Islet precursor cell (in vitro differentiated cells): ENCODE measurements around the gene IL36B.

Experiments used
- DNase-seq: peaks from one replicate; pipeline ENCODE4 v3.0.0-alpha.2; 2018

Gene IL36B

DNA sequence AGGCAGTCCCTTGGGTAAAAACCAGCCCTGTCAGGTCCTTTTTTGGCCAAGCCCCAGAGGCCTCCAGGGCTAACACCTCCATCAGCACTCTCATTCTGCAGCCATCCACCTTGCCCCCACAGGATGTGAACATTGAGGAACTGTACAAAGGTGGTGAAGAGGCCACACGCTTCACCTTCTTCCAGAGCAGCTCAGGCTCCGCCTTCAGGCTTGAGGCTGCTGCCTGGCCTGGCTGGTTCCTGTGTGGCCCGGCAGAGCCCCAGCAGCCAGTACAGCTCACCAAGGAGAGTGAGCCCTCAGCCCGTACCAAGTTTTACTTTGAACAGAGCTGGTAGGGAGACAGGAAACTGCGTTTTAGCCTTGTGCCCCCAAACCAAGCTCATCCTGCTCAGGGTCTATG is 22.4 kb upstream of the IL36B start:
- peak; percentile 42 for DNase-seq

- no peak for DNase-seq
Observed at GRCh38 chr2:113073325-113073834, 20.7 kb upstream of the IL36B start.

DNA sequence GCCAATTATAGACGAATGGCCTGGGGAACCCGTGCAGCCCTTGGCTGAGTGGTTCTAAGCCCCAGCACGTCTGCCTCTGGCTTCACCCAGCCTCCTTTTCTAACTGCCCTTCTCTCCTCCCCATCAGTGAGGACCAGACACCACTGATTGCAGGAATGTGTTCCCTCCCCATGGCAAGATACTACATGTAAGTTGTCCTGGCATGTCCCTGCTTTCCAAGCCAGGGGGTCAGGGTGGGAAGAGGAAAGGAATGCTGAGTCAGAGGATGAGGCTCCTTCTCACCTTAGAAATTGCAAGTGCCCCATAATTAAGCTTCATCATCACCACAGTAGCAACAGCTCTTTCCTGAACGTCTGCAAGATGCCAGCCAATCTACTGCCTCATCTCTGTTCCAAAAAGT is 19.9 kb upstream of the IL36B start:
- peak; percentile 64 for DNase-seq

- DNase-seq = no peak
Observed at GRCh38 chr2:113070606-113070975, 17.9 kb upstream of the IL36B start.

DNA sequence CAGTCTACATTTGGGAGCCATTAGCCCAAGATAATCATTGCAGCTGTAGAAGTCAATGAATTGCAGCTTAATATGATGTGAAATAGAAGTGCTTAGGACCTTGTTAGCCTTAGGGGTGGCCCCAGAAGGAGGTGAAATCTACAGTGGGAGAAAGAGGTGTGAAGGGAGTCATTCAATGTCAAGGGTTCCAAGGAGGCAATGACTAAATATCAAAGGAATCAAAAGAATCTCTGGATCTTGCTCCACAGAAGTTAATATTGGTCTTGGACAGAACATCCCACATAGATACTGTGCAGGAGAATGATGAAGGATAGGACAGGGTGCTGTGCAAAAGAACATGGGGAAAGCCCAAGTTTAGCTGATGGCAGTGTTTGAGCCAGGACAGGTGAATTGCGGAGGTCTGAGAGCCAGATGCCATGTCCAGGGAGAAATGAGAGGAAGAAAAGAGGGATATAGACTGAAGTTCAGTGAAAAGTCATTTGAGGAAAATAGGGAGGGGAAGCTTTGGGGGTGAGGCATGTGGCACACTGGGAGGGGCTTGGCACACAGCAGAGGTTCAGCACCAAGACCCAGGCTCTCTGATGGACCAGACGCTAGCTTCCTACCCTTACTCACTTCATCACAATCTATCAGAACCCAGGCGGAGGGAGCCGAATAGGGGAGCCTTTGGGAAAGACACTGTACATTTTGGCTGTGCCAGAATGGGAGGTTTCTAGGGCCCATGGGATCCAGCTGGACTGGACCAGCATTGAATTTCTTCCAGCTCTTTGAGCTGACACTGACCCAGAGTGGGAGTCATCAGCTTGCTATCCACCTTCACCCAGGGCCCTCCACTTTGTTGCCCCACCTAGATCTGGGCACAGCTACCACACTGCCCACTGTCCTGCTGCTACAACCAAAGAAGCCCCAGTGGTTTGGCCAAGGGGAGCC is 17.3 kb upstream of the IL36B start:
- DNase-seq = no peak

GRCh38 chr2:113068706-113069485 is 16.2 kb upstream of the IL36B start:
- DNase-seq = no peak

DNA sequence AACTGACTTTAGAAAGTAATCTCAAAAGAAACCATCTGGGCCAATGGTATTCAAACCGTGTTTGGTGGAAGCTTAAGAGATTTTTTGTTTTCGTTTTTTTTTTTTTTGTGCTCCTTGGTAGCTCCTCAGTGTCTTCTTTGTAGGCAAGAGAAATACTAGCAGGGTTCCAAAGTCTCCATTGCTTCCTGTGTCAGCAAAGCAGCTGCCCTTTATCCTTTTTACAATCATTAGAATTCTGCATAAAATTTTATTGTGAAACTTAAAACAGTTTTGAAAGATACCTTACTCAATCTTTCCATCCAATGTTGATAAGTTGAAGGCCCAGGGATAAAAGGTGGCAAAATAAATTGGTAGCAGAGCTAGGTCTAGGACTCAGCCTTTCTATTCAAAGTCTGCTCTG is 15.6 kb upstream of the IL36B start:
- no peak for DNase-seq

- DNase-seq = no peak
Observed at GRCh38 chr2:113067681-113068080, 15.0 kb upstream of the IL36B start, which contains the start of gene IL1F10. Gene IL1F10, plus strand, starts transcription at chr2:113067970. Its CDS starts 4,769 bp downstream, at chr2:113072739.

DNA sequence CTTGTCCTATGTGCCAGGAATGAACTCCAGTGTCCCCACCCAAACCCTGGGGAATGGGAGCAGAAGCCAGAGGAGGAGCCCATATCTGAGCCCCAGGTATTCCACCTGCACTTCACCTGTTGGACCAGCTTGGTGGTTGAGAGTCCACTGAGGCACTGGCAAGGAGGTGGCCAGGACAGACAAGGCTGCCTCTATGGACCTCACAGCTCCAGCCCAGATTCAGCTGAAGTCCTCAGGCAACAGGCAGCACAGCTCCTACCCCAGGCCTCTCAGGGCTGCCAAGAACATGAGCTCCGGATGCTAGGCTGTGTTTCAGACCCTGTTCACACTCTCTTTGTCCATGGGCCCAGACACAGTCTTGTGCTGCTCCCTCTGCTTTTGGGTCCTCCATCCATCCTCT is 12.2 kb upstream of the IL36B start:
- DNase-seq = peak; percentile 15

DNA sequence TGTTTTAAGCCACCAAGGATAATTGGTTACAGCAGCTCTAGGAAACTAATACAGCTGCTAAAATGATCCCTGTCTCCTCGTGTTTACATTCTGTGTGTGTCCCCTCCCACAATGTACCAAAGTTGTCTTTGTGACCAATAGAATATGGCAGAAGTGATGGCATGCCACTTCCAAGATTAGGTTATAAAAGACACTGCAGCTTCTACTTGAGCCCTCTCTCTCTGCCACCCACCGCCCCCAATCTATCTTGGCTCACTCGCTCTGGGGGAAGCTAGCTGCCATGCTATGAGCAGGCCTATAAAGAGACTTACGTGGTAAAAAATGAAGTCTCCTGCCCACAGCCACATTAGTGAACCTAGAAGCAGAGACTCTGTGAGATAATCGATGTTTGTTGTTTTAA is 11.6 kb upstream of the IL36B start:
- DNase-seq = peak; percentile 18

- DNase-seq = peak; percentile 32
Observed at GRCh38 chr2:113061896-113062770, 9.5 kb upstream of the IL36B start.

DNA sequence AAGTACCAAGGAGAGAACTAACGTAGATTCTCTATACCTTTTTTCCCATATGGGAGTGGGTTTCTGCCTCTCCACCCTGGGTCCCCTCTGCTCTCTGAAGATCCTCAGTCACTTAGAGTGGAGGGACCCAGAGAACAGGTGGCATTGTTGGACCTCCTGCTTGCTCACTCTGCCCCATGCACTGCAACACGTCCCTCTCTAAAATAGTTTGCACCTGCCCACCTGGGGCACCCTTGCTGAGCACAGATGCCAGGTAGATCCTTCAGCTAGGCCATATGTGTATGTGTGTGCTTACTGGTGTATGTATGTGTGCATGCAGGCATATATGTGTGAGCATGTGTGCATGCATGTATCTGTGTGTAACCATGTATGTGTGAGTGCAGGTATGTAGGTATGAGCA is 8.6 kb upstream of the IL36B start:
- DNase-seq = peak; percentile 24

GRCh38 chr2:113060796-113061195 is 8.1 kb upstream of the IL36B start:
- peak; percentile 33 for DNase-seq

DNA sequence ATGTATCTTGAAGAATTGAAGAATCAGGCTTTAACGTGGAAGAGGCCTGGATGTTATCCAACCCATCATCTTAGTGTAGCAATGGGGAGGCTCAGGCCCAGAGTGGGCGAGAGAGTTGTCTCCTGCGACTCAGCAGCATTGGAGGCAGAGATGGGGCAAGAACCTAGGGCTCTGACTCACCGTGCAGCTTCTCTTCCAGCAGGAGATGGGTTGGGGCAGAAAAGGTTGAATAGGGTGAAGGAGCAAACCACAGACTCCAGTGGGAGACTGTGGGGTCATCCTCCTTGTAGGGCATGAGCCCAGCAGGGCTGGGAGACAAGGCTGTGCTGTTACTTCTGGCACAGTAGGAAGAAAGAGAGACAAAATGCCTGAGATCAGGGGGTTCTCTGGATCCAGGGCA is 7.7 kb upstream of the IL36B start:
- peak; percentile 29 for DNase-seq

DNA sequence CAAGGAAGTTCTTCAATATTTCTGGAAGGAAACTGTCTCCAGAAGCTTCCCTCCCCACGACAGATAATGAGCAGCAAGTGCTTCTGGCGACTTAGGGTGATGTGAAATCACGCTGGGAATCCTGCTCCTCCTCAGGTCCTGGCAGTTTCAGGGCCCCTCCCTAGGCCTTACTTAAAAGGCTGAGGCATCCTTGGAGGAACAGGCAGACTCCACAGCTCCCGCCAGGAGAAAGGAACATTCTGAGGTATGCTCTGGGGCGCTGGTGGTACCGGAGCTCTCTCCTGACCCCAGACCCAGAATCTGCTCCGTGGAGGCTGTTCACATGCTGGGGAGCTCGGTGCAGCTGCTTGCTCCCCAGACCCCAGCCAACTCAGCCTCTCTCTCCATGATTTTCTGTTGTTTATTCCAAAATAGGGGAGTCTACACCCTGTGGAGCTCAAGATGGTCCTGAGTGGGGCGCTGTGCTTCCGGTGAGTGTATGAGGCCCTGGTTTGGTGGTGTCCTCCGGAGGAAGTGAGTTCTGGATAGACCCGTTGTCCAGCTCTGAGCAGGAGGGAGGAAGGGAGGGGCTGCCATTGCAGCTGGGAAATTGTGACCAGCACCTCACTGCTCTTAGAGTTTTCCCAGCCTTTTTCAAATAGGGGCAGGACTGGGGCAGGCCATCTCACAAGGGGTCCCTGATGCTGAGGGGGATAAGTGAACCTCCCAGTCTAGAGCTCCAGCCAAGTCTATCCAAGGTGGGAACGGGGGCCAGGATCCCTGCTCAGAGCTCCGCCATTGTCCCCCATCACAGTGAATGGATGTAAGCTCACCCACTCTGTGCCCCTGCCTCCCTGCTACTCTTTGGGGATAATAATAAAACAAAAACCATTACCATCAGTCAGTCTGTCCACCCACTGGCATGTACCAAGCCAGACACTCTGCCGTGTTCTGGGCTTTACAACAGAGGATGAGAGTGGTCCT is 6.6 kb upstream of the IL36B start, which contains the start of gene IL36RN:
TSS of gene IL36RN (plus strand) at position 201 of the 963 bp plus-strand sequence. CDS start at position 442, 241 bp downstream.
- DNase-seq = peak; percentile 41

- peak; percentile 32 for DNase-seq
Observed at GRCh38 chr2:113058411-113058994, 5.8 kb upstream of the IL36B start.

DNA sequence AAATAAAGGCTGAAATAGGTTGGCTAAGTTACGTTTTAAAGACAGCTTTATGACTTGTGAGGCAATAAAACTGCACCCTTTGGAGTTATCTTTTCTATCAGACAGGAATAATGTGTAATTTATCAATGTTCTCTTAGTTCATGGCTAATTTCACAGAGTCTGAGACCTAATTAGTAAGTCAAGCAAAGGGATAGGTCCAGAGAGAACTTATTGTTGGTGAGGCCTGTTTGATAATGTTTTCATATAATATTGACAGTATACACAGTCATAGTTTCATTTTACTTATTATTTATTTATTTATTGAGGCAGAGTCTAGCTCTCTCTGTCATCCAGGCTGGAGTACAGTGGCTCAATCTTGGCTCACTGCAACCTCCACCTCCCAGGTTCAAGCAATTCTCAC is 4.5 kb upstream of the IL36B start:
- DNase-seq = peak; percentile 7

DNA sequence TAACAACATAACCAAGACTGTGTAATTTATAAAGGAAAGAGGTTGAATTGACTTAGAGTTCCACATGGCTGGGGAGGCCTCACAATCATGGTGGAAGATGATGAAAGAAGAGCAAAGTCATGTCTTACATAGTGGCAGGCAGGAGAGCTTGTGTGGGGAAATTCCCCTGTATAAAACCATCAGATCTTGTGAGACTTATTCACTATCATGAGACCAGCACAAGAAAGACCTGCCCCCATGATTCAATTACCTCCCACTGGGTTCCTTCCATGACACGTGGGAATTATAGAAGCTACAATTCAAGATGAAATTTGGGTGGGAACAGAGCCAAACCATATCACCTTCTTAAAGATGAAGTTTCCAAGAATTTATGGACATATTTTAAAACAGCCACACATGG is 3.9 kb upstream of the IL36B start:
- DNase-seq = no peak

DNA sequence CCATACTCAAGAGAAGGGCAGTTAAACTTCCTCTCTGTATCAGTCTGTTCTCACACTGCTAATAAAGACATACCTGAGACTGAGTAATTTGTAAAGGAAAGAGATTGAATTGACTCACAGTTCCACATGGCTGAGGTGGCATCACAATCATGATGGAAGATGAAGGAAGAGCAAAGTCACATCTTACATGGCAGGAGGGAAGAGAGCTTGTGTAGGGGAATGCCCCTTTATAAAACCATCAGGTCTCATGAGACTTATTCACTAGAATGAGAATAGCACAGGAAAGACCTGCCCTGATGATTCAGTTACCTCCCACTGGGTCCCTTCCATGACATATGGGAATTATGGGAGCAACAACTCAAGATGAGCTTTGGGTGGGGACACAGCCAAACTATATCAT is 1.4 kb upstream of the IL36B start:
- DNase-seq = no peak

DNA sequence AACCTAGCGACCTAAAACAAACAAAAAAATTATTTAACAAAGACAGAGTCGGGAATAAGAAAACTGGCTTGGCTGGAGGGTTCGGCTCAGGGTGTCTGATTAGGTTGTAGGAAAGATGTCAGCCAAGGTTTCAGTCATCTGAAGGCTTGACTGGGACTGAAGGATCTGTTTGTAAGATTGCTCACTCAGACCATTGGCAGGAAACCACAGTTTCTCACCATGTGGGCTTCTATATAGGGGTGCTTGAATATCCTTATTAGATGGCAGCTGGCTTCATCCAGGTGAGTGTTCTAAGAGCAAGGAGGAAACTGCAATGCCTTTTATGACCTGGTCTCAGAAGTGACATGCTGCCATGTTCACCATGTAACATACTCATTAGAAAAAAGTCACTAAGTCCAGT is 999 bp upstream of the IL36B start:
- peak; percentile 19 for DNase-seq
